ENCODE measurements around the gene CASP7. TPM values are rescaled to one million over a fixed set of nuclear protein-coding genes. Genes with fewer than 3 reads are reported as not detected.

Gene CASP7
- total RNA-seq, 1 donor from 2014 or later = 11.6 TPM

DNA sequence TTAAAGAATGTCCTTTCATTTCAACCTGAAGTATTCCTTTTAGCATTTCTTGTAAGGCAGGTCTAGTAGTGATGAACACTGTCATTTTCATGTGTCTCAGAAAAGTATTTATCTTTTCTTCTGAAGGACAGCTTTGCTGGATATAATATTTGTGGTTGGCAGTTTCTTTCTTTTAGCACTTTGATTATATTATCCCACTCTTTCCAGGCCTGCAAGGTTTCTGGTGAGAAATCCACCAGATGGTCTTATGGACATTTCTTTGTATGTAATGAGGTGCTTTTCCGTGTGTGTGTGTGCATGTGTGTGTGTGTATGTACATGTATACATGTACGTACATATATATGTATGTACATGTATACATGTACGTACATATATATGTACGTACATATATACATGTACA lies 7.3 kb downstream of the CASP7 start:
- Mint-ChIP-seq H3K9me3 (ENCODE audit: low read depth) (peaks cover 28% of the 10 kb centered on the region), H3K4me1 (ENCODE audit: low read depth) (peaks cover 2% of the 10 kb centered on the region), H3K27ac (no peak overlapping the region), H3K27me3 (no peaks in the 10 kb centered on the region), H3K36me3 (ENCODE audit: insufficient read depth) (peaks cover 24% of the 10 kb centered on the region), H3K4me3 (ENCODE audit: low read depth) (no peak overlapping the region)
- no peak for DNase-seq (ENCODE audit: low spot score, unreplicated experiment)
- TF ChIP-seq, protein P1, sequence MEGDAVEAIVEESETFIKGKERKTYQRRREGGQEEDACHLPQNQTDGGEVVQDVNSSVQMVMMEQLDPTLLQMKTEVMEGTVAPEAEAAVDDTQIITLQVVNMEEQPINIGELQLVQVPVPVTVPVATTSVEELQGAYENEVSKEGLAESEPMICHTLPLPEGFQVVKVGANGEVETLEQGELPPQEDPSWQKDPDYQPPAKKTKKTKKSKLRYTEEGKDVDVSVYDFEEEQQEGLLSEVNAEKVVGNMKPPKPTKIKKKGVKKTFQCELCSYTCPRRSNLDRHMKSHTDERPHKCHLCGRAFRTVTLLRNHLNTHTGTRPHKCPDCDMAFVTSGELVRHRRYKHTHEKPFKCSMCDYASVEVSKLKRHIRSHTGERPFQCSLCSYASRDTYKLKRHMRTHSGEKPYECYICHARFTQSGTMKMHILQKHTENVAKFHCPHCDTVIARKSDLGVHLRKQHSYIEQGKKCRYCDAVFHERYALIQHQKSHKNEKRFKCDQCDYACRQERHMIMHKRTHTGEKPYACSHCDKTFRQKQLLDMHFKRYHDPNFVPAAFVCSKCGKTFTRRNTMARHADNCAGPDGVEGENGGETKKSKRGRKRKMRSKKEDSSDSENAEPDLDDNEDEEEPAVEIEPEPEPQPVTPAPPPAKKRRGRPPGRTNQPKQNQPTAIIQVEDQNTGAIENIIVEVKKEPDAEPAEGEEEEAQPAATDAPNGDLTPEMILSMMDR (IDR thresholded peaks at IDR 0.05; ENCODE audit: unreplicated experiment) = no peak

DNA sequence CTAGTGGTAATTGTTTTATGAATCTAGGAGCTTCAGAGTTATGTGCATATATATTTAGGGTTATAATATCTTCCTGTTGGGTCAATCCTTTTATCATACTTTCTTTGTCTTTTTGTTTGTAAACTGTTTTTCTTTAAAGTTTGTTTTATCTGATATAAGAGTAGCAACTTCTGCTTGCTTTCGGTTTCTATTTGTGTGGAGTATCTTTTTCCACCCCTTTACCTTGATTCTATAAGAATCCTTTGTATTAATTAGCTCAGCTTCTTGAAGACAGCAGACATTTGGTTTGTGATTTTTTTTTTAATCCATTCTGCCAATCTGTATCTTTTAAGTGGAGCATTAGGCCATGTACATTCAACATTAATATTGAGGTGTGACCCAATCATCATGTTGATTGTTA lies 9.3 kb downstream of the CASP7 start:
- no peak for DNase-seq (ENCODE audit: low spot score, unreplicated experiment)
- Mint-ChIP-seq H3K36me3 (ENCODE audit: insufficient read depth) (peaks cover 31% of the 10 kb centered on the region), H3K4me3 (ENCODE audit: low read depth) (no peak overlapping the region), H3K4me1 (ENCODE audit: low read depth) (peaks cover 2% of the 10 kb centered on the region), H3K27ac (no peak overlapping the region), H3K27me3 (no peaks in the 10 kb centered on the region), H3K9me3 (ENCODE audit: low read depth) (peaks cover 36% of the 10 kb centered on the region)
- TF ChIP-seq, protein P1 (IDR thresholded peaks at IDR 0.05; ENCODE audit: unreplicated experiment) = no peak

DNA sequence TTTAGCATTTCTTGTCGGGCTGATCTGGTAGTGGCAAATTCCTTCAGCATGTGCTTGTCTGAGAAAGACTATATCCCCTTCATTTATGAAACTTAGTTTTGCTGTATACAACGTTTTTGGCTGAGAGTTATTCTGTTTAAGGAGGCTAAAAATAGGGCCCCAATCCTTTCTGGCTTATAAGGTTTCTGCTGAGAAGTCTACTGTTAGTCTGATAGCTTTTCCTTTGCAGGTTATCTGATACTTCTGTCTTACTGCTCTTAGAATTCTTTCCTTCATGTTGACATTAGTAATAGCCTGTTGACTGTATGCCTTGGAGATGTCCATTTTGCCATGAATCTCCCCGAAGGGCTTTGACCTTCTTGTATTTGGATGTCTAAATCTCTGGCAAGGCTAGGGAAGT lies 9.9 kb downstream of the CASP7 start:
- Mint-ChIP-seq H3K4me1 (ENCODE audit: low read depth) (peaks cover 2% of the 10 kb centered on the region), H3K36me3 (ENCODE audit: insufficient read depth) (peaks cover 28% of the 10 kb centered on the region), H3K9me3 (ENCODE audit: low read depth) (peaks cover 31% of the 10 kb centered on the region), H3K4me3 (ENCODE audit: low read depth) (no peak overlapping the region), H3K27me3 (no peaks in the 10 kb centered on the region), H3K27ac (no peak overlapping the region)
- DNase-seq (ENCODE audit: low spot score, unreplicated experiment) = no peak
- TF ChIP-seq, protein P1 (IDR thresholded peaks at IDR 0.05; ENCODE audit: unreplicated experiment) = no peak

DNA sequence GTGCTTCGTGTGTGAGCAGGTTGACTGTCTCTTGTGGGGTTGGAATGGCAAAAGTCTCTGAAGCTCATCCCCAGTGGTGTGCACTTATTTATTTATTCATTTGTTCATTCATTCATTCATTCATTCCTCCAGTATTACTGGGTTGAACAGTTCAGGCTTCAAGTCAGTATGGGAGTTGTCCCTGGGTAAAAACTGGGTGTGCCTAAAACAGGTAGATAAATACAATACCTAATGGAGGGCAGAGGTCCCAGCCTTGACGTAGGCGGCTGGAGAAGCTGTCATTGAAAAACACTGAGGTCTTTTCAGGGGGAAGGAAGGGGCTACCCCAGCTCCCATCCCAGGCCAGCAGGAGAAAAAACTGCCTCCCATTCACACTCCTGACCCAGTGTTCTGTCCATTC lies 11.0 kb downstream of the CASP7 start:
- Mint-ChIP-seq H3K27me3 (no peaks in the 10 kb centered on the region), H3K4me3 (ENCODE audit: low read depth) (no peak overlapping the region), H3K4me1 (ENCODE audit: low read depth) (peaks cover 2% of the 10 kb centered on the region), H3K9me3 (ENCODE audit: low read depth) (peaks cover 24% of the 10 kb centered on the region), H3K27ac (no peak overlapping the region), H3K36me3 (ENCODE audit: insufficient read depth) (peaks cover 24% of the 10 kb centered on the region)
- TF ChIP-seq, protein P1 (IDR thresholded peaks at IDR 0.05; ENCODE audit: unreplicated experiment) = no peak
- DNase-seq (ENCODE audit: low spot score, unreplicated experiment) = no peak

DNA sequence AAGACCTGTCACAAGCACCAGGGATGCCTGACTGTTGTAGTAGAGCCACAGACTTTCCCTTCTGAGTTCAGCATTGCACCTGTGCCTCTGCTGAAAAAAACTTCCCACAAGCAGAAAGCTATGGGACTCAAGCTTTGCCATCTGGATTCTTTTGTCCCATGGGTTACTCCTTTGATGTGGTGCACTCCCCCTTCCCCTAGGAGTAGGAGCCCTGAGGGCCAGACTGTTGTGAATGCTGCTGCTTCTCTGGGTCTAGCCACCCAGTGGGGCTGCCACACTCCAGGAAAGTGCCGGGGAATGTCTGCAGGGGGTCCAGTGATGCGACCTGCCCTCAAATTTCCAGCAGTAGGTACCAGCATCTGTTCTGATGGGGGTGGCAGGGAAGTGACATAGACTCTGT lies 11.7 kb downstream of the CASP7 start:
- no peak overlapping the region for H3K4me3 Mint-ChIP-seq (ENCODE audit: low read depth)
- peaks cover 22% of the 10 kb centered on the region for H3K9me3 Mint-ChIP-seq (ENCODE audit: low read depth)
- TF ChIP-seq, protein P1 (IDR thresholded peaks at IDR 0.05; ENCODE audit: unreplicated experiment) = no peak
- H3K27ac Mint-ChIP-seq = no peak overlapping the region
- H3K36me3 Mint-ChIP-seq (ENCODE audit: insufficient read depth) = peaks cover 24% of the 10 kb centered on the region
- DNase-seq (ENCODE audit: low spot score, unreplicated experiment) = no peak
- H3K4me1 Mint-ChIP-seq (ENCODE audit: low read depth) = peaks cover 2% of the 10 kb centered on the region
- no peaks in the 10 kb centered on the region for H3K27me3 Mint-ChIP-seq

Measured in progenitor cell of endocrine pancreas (in vitro differentiated cells).